Activated effector memory CD4-positive, alpha-beta T cell treated with Interleukin-2 at 50 U/mL for 16 hours (primary cell): ENCODE data around the gene MPPE1.
"Not testable (repeated sequence)": the region's sequence is repeated elsewhere in the genome, so short reads cannot be mapped to it uniquely, and the experiment has no call there.

Source experiments
- DNase-seq: peaks from one replicate; pipeline ENCODE4 v3.0.0-alpha.2; 2020

Gene MPPE1

DNA sequence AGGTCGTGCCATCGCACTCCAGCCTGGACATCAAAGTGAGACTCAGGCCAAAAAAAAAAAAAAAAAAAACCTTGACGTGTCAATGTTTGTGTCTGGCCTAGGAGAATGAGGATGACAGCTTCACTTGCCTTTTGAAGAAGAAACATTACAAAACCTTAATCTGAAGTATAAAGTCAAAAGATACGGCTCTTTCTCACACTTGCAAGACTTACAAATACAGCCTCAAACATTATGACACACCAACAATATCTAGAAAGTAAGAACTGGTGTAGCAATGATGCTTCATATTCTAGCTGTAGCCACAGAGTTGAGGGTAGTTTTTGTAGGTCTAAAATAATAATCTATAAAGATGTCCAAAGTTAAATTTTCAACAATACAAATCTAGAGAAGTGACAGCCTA lies 25.5 kb downstream of the MPPE1 start:
- no peak for DNase-seq

DNA sequence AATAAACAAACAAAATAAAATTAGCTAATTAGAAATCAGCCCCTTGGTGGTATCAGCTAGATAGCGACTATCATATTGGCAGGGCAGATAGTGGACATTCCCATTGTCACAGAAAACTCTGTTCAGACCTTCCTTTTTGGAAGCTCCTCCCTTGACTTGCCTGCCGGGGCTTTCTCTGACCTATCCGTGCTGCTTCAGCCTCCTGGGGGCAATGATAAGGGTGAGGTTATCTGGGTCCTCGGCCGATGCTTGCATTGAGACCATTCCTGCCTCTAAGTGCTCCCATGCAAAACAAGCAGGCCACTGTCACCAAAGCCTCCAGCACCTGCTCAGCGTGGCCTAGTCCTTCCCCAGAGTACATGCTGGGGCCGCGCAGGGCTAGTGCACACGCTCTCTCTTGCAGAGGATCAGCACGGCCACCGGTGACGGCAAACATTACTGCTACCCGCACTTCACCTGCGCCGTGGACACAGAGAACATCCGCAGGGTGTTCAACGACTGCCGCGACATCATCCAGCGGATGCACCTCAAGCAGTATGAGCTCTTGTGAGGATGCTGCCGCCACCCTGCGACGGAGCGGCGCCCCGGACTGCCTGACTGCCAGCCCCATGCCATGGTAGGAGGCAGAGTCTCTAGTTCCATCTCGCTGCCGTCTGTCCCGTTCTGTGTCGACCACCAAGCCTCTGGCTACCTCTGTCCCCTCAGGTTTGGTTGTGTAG lies 27.4 kb downstream of the MPPE1 start:
- DNase-seq = no peak

DNA sequence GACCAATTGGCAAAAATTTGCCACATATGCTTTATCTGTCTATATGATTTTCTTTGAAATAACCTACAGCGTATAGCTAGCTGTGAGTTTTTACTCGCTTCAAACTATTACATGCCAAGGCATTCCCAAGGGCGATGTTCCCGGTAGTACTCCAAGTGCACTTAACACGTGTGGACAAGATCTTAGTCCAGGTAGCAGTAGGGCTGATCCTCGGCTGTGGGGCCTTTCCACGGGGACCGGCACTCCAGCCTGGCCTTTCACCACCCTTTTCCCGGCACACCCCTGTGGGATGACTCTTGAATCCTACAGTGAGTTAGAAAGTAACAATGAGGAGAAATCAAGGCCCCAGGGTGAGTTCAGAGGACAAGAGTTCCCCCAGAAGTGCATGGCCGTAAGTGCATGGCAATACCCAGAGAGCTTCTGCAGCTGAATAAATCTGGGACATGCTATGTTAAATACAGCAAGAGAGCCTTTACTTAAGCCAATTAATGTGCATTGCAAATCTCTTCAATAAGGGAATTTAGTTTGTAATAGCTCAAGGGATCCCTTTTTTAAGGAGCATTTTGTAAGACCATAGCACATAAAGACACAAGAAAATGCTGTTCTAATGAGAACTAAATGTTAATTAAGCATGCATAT lies 30.5 kb downstream of the MPPE1 start:
- DNase-seq = no peak

DNA sequence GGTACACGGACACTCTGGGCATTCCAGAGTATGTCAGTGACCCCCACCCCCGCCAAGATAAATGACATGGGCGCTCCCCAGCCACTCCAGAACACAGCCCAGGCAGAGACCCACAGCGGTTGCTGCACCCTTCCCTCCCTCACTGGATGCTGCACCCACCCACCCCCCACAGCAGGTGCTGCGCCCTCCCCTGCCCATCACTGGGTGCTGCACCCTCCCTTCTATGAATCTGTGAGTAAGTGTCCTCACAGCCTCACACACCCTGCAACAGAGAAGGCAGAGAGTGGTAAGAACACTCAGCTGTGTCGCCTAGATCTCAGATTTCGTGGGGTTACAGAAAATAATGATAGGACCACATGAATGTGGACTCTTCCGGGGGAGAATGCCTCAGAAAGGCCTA lies 33.4 kb downstream of the MPPE1 start:
- no peak for DNase-seq

DNA sequence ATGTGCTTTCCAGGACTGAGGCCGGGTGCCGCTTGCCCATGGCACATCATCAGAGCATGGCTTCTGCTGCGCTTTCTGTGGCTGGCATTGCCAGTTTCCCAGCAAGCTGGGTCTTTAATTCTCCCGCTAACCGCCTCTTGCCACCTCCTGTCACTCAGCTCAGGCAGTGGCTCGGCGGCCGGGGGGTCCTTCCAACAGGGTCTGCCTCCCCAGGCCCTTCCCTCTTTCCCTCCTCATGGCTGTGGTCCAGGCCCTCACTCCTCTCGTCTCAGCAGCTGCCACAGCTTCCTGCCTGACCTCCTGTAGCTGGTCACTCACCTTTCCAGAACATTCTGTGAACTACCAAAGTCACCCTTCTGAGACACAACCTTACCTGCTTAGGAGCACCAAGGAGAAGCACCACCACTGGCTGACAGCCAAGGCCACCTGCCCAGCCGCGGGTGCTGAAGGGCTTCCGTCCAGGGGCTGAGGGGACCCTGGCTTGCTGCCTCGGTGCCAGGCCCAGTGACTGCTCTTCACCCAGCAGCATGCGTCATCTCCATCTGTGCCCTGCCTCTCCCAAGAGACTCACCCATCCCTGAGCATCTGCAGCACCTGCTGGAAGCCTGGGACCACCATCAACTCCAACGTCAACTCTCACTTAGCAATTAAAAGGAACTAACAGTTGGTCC lies 34.3 kb downstream of the MPPE1 start:
- DNase-seq = no peak

DNA sequence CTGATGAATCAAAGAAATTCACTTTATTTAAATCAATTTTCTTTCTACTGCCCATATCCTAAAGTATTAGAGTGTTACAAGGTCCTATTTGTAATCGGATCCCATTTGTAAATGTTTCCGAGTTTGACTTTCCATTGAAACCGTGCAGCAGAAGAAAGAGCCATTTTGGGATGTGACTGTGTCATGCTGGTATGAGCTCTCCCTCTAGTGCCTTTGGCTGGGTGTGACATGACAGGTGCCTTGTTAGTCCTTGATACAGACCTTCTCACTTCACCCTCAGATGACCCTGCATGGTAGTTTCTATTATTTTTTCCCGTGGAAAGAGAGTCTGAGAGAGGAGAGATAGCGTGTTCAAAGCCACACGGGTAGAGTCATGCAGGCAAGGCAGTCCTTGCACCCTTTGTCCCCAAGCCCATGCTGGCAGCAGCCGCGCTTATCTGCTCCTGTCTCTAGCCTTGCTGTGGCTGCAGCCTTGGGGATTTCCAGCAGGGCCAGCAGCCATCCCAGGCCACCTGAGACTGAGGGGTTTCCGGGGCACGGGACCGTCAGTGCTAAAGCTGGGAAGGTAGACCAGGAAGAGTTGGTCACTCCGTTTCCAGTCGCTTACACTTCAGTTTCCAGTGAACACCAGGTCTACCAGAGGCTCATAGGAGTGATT lies 35.5 kb downstream of the MPPE1 start:
- DNase-seq = no peak

DNA sequence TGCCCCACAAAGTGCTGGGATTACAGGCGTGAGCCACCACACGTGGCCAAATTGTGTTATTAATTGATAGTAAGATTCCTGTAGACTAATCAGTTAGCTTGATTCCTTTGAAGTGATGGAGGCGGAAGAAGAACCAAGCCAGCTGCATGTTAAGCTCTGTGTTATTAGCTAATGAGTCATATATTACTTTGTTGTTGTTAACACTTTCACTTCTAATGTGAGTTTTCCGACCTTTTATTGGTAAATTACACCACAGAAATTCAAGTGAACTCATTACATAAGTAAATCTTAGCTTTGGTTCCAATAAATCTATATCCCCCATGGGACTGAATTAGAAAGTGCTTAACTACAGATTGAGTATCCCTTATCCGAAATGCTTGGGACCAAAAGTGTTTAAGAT lies 36.6 kb downstream of the MPPE1 start:
- DNase-seq = no peak

DNA sequence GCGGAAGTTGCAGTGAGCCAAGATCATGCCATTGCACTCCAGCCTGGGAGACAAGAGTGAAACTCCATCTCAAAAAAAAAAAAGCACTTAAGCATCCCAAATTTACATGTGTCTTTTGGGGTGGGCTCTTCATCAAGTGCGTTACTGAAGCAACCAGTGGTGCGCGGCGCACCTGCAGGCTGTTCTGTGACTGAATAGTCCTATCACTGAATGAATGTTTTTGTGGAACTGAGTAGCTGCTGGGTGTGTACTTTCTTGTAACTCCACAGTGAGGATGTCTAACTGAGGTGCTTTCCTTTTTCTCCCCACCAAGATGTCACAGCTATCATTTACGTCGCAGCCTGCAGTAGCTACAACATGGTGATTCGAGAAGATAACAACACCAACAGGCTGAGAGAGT lies 39.9 kb downstream of the MPPE1 start:
- no peak for DNase-seq

DNA sequence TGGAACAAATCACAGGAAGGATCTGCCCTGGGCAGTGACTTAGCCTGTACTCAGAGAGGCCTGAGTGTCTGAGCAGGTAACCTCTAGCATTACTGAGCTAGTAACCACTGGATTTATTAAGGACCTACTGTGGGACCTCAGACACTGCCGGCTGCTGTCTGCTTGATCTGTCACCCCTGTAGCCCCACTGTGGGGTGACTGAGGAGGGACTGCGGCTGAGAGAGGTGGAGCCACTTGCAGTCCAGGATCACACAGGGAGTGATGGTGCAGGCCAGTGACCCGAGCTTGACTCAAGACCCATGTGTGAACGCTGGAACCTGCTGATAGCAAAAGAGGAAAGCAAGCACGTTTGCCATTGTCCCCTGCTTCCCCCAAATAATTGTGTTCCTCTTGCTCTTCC lies 41.4 kb downstream of the MPPE1 start:
- no peak for DNase-seq

DNA sequence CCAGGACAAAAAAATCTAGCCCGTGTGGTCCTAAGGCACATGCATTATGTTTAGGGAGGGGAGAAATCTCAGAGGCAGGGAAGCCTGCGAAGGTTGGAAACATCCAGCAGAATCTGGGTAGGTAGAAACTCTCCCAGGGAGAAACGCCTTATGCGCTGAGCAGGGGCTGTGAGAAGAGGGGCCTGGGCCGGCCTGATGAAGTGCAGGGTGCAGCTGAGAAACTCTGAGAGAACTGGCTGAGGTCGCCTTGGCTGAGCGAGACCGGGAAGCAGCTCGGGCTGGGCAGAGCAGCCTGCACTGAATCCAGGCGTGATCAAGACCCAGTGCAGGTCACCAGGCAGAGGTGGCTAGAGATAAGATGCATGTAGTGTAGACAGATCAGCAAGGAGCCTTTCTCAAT lies 41.8 kb downstream of the MPPE1 start:
- no peak for DNase-seq

DNA sequence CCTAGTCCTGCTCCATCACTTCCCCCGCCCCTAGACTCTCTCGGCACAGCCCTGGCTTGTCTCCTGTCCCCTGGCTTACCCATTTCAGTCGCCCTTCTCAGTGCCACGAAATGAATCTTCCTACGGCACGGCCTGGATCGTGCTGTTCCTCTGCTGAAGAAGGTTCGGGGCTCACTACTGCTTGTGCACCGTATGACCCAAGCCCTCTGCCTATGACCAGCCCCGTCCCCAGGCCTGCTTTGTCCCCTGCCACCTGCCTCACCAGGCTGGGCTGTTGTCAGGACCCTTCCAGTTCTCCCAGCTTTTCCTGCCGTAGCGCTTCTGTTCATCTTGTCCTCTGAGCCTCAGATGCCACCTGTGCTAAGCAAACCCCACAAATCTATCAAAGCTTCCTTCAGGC lies 43.0 kb downstream of the MPPE1 start:
- no peak for DNase-seq

DNA sequence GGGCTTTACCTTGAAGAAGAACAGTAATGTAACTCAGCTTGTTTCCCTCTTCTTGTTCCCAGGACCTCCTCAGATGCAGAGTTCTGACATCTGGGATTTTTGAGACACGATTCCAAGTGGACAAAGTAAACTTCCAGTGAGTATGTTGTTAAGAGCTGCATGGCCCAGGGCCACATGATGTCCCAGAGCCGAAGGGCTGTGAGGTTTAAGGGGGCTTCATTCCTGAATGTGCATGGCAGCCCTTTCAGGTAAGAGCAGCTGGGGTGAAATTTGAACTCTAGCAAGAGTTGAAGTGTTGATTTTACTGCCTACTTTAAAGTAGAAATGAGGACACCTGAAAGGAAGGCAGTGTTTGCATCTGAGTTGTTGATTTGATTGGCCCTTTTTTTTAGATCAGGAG lies 43.6 kb downstream of the MPPE1 start:
- no peak for DNase-seq

DNA sequence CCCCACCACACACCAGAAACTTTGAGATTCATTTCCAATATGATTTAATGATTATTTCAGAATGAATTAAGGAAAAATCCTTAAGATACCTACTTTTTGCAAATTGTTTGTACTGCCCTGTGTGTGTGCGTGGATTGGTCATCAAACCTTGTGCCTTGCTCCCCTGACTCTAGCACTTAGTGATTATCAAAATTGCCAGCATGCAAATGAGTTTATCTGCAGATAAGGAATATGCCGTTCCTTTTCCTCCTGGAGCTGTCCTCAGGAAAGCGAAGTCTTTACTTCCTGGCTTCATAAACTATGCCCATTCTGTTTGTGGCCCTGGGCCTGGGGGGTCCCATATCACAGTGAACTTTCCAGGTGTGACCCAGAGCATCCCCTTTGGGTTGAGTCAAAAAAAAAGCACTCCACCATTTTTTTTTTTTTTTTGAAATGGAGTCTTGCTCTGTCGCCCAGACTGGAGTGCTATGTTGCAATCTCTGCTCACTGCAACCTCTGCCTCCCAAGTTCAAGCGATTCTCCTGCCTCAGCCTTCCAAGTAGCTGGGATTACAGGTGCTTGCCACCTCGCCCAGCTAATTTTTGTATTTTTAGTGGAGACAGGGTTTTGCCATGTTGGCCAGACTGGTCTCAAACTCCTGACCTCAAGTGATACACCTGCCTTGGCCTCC lies 45.5 kb downstream of the MPPE1 start:
- DNase-seq = no peak

DNA sequence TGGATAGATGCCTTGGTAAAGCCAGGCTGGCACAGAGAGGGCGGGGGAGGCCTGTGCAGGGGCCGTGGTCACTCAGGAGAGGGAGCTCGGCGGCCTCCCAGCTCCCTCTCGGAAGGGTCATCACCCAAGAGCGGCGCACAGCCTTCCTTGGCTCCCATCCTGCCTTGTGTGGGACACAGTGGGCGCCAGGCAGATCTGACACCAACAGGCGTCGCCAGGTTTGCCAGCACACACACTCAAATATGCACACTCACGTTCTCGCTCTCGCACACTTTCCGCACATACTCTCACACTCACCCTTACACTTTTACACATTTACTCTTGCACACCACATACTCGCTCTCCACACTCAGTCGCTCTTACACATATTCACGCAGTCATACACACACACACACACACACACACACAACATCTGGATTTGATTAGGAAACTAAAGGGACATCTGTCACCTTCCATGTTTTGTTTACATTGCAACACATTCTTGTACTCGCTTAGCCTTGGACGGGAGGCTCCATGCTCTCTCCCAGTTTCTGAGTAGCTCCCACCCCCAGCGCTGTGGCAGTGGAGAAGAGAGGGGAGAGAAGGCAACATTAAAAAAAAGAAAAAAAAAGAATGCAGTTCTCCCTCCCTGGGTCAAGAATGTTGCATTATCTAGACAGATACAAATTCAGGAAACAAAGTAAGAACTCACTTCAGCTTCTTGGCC lies 46.4 kb downstream of the MPPE1 start:
- DNase-seq = no peak

DNA sequence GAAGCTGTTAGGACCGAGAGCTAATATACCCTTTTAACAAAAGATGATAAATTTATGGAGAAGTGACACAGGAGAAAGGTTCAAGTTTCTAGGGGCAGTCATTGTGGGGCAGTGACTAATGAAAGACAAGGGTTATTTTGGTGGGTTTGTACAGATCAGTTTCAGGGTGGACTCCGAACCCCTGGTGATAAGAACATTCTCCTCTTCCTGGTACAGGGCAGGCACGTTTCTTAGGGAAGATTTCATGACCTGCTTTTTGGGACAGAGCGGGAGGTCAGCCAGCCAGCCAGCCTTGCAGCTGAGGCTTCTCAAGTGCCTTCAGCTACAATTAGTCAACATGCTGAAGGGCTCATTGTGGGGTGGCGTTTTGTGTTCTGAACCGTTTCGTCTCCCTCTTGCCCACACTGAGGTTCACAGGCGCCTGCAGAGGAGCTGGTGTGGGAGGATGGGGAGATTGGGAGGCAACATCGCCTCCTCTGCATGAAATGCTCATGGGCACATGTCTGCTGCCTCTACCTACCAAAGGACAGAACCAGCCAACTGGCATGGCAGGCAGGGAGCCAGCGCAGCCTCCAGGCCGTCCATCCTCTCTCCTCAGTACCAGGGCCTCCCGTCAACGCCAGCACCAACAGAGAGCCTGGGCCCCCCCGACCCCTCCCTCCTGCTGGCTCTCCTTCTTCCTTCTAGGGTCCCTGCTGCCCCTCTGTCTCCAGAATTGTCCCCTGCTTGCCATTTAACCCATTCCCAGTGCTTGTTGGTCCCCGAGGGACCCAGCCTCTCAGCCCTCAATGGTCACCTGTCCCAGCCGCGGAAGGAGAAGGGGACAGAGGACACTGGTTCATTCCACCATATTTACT lies 47.3 kb downstream of the MPPE1 start:
- DNase-seq = no peak

DNA sequence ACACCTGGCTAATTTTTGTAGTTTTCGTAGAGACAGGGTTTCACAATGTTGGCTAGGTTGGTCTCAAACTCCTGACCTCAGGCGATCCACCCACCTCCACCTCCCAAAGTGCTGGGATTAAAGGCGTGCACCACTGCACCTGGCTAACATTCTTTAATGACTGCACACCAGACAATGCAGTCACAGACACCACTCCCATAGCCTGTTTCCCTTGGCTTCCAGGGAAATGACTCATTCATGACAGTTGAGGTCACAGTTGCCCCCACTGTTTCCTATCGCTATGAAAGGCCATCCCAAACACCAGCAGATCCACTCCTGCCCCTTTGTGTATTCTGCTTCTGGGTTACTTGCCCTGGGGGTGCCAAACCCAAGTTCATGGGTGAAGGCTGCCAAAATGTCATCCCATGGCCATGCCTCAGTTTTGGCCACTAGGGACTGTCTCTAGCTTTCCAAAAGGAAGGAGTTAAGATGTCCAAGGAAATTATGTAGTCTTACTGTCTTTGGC lies 48.2 kb downstream of the MPPE1 start:
- no peak for DNase-seq

DNA sequence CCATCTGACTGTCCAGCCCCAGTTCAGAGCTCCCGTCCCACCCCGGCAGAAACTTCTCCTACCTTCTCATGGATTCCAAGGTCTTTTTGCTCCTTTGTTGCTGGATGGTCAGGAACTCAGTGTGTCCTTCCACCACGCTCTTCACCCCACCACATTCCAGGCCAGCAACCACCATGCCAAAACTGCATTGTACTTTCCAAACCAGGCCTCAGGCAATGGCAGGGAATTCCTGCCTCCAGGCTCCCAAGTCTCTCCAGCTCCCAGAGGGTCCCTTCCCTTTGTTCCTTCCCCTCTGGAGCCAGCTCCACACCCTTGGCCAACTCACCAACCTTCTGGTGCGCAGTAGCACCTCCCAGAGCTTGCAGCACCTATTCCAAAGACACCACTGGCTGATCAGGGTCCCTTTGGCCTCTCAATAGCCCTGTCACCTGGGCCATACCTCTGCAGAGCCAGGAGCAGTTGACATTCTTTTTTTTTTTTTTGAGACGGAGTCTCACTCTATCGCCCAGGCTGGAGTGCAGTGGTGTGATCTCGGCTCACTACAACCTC lies 48.8 kb downstream of the MPPE1 start:
- no peak for DNase-seq

DNA sequence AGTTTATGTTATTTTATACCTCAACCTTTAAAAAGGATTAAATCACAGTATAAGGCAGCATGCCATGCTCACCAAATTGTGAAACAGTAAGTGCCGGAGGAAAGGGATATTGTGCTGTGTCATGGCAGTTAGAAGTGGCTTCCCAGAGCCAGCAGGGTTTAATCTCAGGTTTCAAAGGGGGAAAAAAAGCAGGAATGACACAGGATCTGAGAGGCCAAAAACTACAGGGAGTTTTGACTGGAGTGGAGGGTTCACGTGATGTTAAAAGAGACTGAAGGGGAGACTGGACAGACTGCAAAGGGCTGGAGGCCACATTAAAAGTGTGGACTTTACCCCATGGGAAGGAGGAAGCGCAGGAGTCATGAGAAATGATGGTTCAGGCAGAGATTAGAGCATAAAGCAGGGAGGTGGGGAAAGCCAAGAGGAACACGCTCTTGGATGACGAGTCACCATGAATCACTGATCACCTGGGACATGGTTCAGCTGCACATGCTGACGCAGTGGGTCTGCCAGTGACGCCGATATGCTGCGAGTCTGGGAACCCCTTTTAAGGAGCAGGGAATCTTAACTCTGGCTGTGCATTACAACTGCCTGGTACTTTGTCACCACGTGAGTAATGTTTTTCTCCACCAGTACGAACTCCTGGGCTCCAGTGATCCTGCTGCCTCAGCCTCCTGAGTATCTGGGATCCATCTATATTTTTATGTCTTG lies 50.8 kb downstream of the MPPE1 start:
- DNase-seq = no peak

DNA sequence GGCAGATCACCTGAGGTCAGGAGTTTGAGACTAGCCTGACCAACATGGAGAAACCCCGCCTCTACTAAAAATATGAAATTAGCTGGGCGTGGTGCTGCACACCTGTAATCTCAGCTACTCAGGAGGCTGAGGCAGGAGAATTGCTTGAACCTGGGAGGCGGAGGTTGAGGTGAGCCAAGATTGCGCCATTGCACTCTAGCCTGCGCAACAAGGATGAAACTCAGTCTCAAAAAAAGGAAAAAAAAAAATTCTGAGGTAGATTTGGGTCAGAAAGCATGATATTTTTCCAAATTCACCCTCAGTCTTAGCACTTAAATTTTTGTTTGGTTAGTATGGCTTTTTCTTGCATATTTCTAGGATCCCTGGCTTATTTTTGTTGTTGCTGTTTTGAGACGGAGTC lies 53.6 kb downstream of the MPPE1 start:
- DNase-seq = not testable (repeated sequence)

DNA sequence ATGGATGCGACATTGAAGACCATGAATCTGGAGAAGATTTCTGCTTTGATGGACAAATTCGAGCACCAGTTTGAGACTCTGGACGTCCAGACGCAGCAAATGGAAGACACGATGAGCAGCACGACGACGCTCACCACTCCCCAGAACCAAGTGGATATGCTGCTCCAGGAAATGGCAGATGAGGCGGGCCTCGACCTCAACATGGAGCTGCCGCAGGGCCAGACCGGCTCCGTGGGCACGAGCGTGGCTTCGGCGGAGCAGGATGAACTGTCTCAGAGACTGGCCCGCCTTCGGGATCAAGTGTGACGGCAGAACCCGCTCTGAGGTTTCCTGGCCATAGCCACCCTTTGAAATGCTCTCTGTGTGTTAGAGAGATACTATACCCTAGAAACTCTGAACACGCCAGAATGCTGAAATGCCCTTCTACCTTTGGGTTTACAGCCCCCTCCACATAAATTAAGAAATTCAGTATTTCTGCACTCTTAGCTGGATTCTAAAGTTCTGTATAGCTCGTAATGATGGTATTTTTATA lies 56.2 kb downstream of the MPPE1 start:
- peak; percentile 37 for DNase-seq
